NCI-H146 (cell line): ENCODE results near the gene APEX2.
"Not testable (repeated sequence)": the region's sequence is repeated elsewhere in the genome, so short reads cannot be mapped to it uniquely, and the experiment has no call there.

Experiments used
- DNase-seq: peaks from one replicate; lab custom pipeline; 2025; lab: John Stamatoyannopoulos, UW

The APEX2 gene

DNA sequence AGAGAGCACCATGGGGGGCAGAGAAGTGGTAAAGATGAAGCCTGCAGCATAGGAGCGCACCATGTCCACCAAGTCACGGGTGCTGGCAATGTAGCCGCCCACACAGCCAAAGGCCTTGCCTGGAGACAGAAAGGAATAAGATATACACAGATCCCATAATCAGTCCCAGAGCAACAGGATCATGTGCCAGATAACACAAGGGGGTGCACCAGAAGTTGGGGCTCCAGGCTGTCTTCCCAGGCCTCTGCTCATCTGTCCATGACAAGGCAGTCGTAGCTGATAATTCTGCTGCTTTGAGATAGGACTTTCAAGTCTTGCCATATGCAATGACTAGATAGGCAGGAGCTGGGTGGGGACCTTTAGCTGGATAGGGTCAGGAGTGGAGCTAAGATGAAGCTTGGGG lies 14.7 kb downstream of the APEX2 start:
- no peak for DNase-seq

DNA sequence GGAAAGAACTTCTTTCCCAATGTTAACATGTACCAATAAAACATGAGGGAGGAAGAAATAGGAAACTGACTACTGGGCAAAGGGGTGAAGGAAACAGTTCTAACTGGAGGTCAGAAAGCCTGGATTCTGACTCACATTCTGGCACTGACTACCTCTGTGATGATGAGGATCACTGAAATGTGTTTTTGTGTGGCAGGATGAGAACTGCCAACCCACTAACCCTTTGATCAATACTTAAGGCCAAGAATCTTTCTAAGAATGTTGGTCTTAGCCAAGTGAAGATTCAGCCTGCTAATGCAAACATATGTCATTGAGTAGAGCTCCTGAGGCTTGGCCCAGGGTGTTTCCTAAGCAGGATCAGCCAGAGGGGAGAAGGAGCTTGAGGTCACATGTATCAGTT lies 26.0 kb downstream of the APEX2 start:
- DNase-seq = no peak

DNA sequence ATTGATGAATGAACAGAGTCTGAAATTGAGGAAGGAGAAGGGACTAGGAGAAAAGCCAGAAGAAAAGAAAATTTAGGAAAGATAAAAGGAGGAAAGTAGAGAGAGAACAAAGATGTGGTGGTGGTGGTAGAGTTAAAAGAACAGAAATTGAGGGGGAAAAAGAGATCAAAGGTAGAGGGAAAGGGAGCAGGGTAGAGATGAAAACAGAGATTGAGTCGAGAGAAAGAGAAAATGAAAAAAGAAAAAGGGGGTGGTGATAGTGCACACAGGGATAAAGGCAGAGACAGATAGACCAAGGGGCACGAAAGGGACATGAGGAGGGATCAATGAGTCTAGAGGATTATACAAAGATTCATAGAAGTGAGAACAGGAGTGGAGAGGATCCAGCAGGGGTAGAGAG lies 26.7 kb downstream of the APEX2 start:
- no peak for DNase-seq

DNA sequence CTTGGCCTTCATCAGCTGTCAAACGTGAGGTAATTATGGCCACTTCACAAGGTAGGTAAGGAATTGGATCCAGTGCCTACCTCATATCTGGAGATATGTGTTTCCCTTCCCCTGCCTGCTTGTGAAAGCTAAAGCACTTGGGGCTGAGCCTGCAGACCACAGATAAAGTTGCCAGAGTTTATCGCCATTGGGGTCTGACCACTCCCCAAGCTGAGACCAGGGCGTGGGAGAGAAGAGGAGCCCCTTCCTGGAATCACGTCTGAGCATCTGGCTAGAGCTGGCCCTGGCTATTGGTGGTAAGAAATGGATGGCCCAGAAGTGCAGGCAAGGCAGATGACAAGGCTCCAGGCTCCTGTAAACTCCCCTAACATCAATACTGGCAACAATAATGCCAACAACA lies 27.9 kb downstream of the APEX2 start:
- no peak for DNase-seq

DNA sequence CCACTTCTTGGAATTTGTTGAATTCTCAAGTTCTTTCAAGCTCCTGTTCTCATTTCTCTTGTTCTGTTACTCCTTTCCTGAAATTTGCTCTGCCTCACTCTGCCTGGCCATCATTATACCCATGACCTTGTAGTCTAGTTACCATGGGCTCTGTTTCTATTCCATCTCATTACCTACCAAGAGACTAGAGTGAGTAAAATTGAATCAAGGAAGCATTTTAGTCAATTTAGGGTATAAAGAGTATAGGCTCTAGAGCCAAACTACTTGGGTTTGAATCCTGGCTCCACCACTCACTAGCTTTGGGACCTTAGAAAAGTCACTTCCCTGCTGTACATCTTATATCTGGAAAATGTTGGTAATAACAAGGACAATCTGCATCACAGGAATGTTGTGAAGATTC lies 28.4 kb downstream of the APEX2 start:
- DNase-seq = no peak

DNA sequence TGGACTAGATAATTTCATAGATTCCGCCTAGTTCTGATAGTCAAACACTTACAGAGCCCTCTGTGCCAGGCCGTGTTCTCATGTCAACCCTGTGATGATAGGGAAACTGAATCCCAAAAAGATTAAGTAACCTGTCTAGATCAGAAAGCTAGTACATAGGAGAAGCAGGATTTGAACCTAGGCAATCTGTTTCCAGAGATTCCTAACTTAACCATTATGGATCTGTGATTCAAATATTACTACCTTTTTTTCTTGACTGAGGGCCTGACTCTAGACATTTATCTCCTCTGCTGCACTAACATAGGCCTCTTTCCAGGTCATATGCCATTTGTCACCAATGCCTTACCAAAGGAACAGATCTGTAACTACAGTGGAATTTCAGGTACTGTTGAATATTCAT lies 29.1 kb downstream of the APEX2 start:
- no peak for DNase-seq

DNA sequence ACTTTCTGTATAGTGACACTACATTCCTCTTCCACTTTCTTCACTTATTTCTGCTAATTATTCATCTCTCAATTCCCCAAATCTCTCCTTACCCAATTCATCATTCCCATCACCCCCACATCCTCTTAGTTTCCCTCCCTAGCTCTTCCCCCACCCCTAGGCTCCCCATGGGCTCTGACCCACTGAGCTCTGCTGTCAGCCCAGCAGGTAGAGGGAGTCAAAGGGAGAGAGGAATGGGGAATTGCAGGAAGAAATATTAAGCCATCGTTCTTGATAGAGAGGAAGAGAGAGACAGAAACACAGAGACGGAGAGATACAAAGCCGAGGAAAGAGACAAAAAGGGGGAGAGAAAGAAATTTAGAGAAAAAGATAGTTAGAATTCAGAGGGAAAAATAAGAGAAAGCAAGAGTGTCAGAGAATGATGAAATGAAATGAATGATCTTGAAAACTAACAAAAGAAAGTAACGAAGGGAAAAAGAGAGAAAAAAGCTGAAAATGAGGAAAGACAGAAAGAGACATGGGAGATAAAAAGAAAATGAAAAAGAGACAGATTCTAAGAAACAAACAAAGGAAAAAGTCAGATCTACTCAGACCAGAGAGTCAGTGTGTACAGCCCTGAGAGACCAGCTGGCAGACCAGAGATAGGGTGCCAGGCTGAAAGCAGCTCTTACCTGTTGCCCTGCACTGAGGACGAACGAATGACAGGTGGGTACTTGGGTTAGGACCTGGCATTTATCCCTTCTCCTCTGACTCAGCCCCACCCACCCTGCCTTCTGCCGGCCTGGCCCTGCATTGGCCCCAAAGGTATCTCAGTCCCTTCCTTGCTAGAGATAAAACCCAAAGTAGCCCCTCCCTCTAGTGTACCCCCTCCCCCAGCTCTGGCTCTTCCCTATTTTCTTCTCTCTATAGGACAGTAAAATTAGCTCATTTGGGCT lies 30.4 kb downstream of the APEX2 start, which contains the start of gene ALAS2:
ALAS2 (minus strand) TSS at position 707 of the 935 bp plus-strand sequence. CDS start 4,977 bp downstream, outside the sequence.
- no peak for DNase-seq

DNA sequence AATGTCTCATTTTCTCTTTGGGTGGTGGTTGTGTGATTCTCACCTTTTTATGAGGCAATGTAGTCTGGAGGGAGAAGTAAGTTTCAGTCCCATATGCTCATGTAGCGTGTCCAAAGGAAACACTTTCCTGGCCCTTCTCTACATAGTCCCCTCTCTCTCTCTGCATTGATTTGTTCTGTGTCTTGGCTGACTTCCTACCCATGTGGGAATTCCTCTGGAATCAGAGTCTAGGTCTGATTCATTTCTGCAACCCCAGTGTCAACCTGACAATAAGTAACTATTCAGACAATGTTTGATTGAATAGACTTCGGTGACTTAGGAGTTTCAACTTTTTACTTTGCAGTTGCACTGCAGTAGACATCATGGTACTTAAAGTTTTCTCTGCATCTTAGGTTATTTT lies 33.3 kb downstream of the APEX2 start:
- no peak for DNase-seq

DNA sequence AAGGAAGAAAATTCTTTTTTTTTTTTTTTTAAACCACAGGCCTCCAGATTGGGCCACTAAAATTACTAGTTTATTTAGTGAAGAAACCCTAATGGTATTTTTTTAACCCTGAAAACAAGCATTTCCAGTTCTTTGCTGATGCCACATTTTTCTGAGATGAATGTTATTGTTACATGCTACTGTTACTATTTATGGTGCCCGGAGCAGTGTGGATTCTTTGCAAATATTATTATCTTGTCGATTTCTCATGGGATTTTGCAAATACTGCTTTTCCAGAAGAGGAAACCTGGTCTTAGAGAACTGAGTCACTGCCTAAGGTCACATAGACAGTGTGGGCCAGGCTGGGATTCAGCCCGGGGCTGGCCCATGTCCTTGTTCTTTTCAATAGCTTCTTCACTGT lies 39.3 kb downstream of the APEX2 start:
- no peak for DNase-seq

DNA sequence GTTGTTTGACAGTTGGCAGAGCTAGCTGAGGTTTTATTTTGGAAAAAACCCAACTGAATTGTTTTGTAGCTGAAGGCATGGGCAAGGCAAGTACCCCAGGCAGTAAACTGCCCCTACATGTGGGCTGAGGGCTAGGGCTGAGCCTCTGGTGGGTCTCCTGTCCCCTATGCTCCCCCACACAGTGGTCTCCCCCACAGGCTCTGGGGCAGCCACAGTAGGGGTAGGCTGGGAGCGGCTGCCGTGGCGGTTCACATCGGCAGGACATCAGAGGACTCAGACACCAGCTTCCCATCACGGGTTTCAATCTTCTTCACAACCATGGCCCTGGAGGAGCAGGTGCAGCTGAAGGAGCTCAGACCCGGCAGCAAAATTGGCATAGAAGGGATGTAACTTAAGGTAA lies 41.4 kb downstream of the APEX2 start:
- no peak for DNase-seq

DNA sequence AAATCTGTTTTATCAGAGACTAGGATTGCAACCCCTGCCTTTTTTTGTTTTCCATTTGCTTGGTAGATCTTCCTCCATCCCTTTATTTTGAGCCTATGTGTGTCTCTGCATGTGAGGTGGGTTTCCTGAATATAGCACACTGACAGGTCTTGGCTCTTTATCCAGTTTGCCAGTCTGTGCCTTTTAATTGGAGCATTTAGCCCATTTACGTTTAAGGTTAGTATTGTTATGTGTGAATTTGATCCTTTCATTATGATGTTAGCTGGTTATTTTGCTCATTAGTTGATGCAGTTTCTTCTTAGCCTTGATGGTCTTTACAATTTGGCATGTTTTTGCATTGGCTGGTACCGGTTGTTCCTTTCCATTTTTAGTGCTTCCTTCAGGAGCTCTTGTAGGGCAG lies 50.4 kb downstream of the APEX2 start:
- not testable (repeated sequence) for DNase-seq

DNA sequence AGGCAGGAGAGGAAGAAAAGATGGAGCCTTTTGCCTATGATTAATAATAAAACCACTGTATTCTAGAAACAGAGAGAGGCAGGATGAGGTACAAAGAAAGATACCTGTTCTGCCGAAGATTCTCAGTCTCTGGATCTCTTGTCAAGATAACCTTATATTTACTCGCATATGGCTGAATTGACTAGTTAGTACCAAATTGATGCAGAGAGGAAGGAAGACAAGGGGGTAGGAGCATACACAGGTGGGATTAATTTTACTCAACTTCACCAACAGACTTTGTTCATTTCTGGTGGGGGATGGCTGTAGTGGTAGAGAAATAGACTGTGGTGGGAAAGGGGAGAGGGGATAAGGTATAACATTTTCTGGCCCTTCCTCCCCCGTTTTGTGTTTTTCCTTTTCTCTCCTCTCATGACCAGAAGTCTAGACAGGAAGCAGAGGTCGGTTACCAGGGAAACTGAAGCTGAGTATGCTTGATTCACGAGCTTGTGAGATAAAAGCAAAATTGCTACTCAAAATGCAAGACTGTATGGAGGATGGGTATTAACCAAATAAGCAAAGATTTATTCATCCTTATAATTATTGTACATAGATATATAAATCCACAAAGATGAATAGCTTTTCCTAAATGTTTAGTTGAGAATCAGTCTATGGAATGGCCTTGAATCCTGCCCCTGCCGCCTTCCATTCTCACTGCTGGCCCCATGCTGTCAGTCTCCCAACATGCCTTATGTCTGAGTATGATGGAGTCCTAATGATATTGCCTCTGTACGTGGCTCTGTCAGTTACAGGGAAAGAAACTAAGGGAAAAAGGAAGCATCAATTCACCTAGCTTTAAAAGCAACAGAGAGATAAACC lies 56.9 kb downstream of the APEX2 start:
- DNase-seq = peak; percentile 18

DNA sequence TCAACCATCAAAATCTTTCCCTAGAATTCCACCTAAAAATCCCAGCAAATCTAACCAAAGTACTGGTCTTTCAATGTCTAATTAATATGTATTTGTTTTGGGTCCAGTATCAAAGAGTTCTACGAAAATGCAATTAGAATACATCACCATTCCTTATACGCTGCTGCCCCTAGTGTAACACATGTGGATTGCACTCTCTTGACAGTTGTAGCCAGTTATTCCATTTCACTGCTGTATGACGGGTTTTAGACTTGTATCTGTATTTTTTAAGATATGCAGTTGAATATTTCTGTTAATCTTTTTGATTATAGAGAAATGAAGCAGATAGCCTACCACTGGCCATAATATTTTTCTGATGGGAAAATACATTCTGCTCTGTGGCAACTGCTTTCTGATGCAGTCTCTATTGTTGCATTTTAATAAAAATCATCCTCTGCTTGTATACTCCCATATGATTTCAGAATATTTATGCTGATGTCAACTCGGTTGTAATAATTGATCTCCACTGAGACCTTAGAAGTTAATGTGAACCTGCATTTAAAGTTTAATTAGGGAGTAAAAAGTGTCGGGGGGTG lies 57.6 kb downstream of the APEX2 start:
- DNase-seq = peak; percentile 1
